Panc1 (cell line): ENCODE results near the gene ACTA2. TPM values are rescaled to one million over a fixed set of nuclear protein-coding genes. Genes with fewer than 3 reads are reported as not detected.
A peak's percentile ranks its signal among the peaks of the same experiment; 100 is the strongest.

Source experiments
- ATAC-seq: fragments of 200-7000 bp; cut with Tn5 transposase; 2 replicates; pipeline ENCODE4 v1.9.1; 2020; ENCODE audit warnings: mild to moderate bottlenecking, moderate library complexity
- BruUV-seq: library from RNA; stranded (reverse); fragments of 400-500 nt; replicated peaks from 2 replicates; lab custom pipeline; 2021; lab: Mats Ljungman, UMichigan
- CTCF ChIA-PET: fragments of 300-600 bp; sonication (Branson Sonifier 250); formaldehyde crosslinking; loops from one replicate; lab custom pipeline; 2022; ENCODE audit warnings: antibody characterized with exemption; lab: Charles Lee
- POLR2A ChIA-PET: fragments of 300-600 bp; sonication (Branson Sonifier 250); formaldehyde crosslinking; loops from one replicate; lab custom pipeline; 2022; ENCODE audit warnings: antibody characterized with exemption; lab: Charles Lee
- DNase-seq: peaks from one replicate; pipeline ENCODE4 v3.0.0-alpha.2; 2010; ENCODE audit warnings: low read depth, low spot score
- H3K27ac ChIP-seq: 2 replicates; pipeline ENCODE4 v1.5.1; 2011; ENCODE audit warnings: mild to moderate bottlenecking, low read length, inconsistent platforms
- H3K27me3 ChIP-seq: fragments of 200-500 bp; sonication (Bioruptor generic); 2 replicates; pipeline ENCODE4 v1.6.0; 2014; ENCODE audit warnings: low read length, inconsistent platforms; ENCODE audit not compliant: control insufficient read depth, insufficient read depth
- H3K36me3 ChIP-seq: fragments of 200-500 bp; sonication (Bioruptor generic); 2 replicates; pipeline ENCODE4 v1.5.1; 2014; ENCODE audit warnings: inconsistent platforms, mild to moderate bottlenecking, low read length, moderate library complexity; ENCODE audit not compliant: control insufficient read depth, insufficient read depth
- H3K4me1 ChIP-seq: 2 replicates; pipeline ENCODE4 v1.5.1; 2011; ENCODE audit warnings: inconsistent platforms, mild to moderate bottlenecking, low read length, moderate library complexity; ENCODE audit not compliant: control insufficient read depth, insufficient read depth
- H3K4me3 ChIP-seq, 2 experiments: 2 replicates each; pipeline ENCODE4 v1.5.1; 2011 to 2012; ENCODE audit warnings: low read depth in 2 of 2, low read length in 2 of 2, mild to moderate bottlenecking in 2 of 2, inconsistent platforms in 1 of 2, moderate library complexity in 1 of 2
- H3K9me3 ChIP-seq: fragments of 200-500 bp; sonication (Bioruptor generic); 2 replicates; pipeline ENCODE4 v1.5.1; 2014; ENCODE audit warnings: low read depth, mild to moderate bottlenecking, inconsistent platforms, low read length, moderate library complexity; ENCODE audit not compliant: control insufficient read depth, insufficient read depth
- POLR2AphosphoS5 ChIP-seq: IDR thresholded peaks from 2 replicates; pipeline ENCODE4 v1.6.1; 2012; ENCODE audit warnings: mild to moderate bottlenecking, low read depth, low read length, moderate library complexity
- SIN3A ChIP-seq: IDR thresholded peaks from 2 replicates; pipeline ENCODE4 v1.6.1; 2012; ENCODE audit warnings: low read depth, mild to moderate bottlenecking, low read length, moderate library complexity, borderline replicate concordance; ENCODE audit not compliant: insufficient read depth
- TCF7L2 ChIP-seq: IDR thresholded peaks from 2 replicates; pipeline ENCODE4 v1.6.1; 2011; ENCODE audit warnings: mild to moderate bottlenecking, low read depth, low read length, inconsistent platforms
- in situ Hi-C: cut with HindIII; loops from 2 replicates; pipeline ENCODE4 v1.10.0; 2016; ENCODE audit warnings: low sequenced_read_pairs, low pct_unique_long_range_greater_than_20kb
- intact Hi-C: fragments of 100-400 bp; cut with micrococcal nuclease; formaldehyde crosslinking; loops from one replicate; pipeline ENCODE4 v1.10.0; 2022; ENCODE audit not compliant: unreplicated experiment
- total RNA-seq: library from RNA; stranded (reverse); gene quantifications from one replicate; pipeline ENCODE4 v1.2.1, GENCODE V29; 2021; ENCODE audit not compliant: unreplicated experiment
- TF ChIP-seq, protein P1 (sequence below): fragments of 450-650 bp; IDR thresholded peaks from 2 replicates; pipeline ENCODE4 v1.5.1; 2017; ENCODE audit warnings: mild to moderate bottlenecking
- TF ChIP-seq, protein P2 (sequence below), 2 experiments: IDR thresholded peaks; 2 replicates each; pipeline ENCODE4 v1.6.1; 2011 to 2012; ENCODE audit warnings: low read depth in 2 of 2, control low read depth in 1 of 2, low read length in 1 of 2, mild to moderate bottlenecking in 1 of 2, moderate library complexity in 1 of 2; ENCODE audit not compliant: insufficient read depth in 1 of 2

Gene ACTA2
- total RNA-seq, 1 experiment from 2014 or later: 4.7 TPM

DNA sequence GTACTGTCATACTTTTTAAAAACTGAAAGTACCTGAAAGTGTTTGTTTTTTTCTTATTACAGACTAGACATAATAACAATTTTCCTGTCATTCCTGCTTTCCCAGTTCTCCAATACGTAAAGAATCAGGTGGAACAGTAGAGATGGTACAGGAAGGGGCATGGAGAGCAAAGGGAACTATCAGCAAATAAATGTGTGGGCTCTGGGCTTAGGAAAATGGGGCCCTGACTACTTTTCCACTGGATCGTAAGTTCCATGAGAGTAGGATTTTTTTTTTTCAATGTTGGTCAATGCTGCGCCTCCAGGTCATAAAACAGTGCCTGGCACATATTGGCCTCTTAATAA lies 22.8 kb upstream of the ACTA2 start:
- ATAC-seq: peak; percentile 70
- in situ Hi-C loops (no loop called here), intact Hi-C loops (no loop called here)
- ChIA-PET POLR2A (no interaction called here), CTCF (no interaction called here)
- H3K27me3 ChIP-seq: no peaks in the 10 kb centered on the region
- H3K4me1 ChIP-seq: peaks cover 10% of the 10 kb centered on the region; the same call in 1 of the 2 replicates
- no peak for DNase-seq
- H3K4me3 ChIP-seq: peak overlapping the region; percentile 66 to 82
- no peaks in the 10 kb centered on the region for H3K36me3 ChIP-seq
- peak overlapping the region; percentile 95 for H3K27ac ChIP-seq
- TF ChIP-seq POLR2AphosphoS5 (no peak), SIN3A (no peak), TCF7L2 (no peak)
- TF ChIP-seq, protein P1, sequence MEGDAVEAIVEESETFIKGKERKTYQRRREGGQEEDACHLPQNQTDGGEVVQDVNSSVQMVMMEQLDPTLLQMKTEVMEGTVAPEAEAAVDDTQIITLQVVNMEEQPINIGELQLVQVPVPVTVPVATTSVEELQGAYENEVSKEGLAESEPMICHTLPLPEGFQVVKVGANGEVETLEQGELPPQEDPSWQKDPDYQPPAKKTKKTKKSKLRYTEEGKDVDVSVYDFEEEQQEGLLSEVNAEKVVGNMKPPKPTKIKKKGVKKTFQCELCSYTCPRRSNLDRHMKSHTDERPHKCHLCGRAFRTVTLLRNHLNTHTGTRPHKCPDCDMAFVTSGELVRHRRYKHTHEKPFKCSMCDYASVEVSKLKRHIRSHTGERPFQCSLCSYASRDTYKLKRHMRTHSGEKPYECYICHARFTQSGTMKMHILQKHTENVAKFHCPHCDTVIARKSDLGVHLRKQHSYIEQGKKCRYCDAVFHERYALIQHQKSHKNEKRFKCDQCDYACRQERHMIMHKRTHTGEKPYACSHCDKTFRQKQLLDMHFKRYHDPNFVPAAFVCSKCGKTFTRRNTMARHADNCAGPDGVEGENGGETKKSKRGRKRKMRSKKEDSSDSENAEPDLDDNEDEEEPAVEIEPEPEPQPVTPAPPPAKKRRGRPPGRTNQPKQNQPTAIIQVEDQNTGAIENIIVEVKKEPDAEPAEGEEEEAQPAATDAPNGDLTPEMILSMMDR: no peak
- TF ChIP-seq, protein P2, sequence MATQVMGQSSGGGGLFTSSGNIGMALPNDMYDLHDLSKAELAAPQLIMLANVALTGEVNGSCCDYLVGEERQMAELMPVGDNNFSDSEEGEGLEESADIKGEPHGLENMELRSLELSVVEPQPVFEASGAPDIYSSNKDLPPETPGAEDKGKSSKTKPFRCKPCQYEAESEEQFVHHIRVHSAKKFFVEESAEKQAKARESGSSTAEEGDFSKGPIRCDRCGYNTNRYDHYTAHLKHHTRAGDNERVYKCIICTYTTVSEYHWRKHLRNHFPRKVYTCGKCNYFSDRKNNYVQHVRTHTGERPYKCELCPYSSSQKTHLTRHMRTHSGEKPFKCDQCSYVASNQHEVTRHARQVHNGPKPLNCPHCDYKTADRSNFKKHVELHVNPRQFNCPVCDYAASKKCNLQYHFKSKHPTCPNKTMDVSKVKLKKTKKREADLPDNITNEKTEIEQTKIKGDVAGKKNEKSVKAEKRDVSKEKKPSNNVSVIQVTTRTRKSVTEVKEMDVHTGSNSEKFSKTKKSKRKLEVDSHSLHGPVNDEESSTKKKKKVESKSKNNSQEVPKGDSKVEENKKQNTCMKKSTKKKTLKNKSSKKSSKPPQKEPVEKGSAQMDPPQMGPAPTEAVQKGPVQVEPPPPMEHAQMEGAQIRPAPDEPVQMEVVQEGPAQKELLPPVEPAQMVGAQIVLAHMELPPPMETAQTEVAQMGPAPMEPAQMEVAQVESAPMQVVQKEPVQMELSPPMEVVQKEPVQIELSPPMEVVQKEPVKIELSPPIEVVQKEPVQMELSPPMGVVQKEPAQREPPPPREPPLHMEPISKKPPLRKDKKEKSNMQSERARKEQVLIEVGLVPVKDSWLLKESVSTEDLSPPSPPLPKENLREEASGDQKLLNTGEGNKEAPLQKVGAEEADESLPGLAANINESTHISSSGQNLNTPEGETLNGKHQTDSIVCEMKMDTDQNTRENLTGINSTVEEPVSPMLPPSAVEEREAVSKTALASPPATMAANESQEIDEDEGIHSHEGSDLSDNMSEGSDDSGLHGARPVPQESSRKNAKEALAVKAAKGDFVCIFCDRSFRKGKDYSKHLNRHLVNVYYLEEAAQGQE (IDR thresholded peaks at IDR 0.05; ENCODE audit: insufficient read depth in 1 of 2, low read depth in 2 of 2, low read length in 1 of 2): no peak
- no TSS peak for BruUV-seq
- no peaks in the 10 kb centered on the region for H3K9me3 ChIP-seq

DNA sequence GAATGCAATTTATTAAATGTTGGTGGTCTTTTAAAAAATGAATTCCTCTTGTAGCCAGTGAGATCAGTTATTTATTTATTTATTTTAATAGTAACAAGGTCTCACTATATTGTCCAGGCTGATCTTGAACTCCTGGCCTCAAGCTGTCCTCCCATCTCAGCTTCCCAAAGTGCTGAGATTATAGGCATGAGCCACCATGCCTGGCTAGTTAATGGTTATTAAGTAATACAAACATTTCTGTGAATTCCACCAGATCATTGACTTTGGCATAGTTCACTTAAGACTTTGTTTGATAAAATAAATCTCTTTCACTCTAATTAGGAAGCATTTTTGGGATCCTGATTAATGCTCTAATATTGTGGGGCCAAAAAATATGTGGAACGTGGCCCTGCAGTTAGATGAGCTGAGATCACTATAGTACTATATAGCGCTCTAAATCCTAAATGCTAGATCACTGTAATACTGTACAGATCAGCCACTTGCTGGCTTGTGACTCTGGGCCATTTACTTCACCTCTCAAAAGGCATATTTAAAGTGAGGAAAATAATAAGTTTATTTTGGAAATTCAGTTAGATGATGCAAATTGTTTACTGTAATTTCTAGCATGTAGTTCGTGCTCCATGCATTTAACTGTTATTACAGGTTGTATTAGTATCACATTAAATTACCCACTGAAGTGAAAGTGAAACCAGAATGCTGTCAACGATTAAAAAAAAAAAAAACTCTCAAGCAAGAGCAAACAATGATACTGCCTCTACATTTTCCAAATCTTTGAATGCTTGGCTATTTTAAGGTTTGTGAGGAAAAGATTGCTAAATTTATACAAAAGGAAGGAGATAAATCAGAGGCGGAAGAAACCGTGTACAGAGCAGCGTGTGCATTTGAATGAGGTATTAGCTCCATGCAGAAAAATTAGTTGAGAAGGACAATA lies 22.1 kb upstream of the ACTA2 start:
- ATAC-seq (peak; percentile 88), DNase-seq (no peak)
- H3K27ac ChIP-seq: peak overlapping the region; percentile 95
- BruUV-seq: no TSS peak
- no peaks in the 10 kb centered on the region for H3K9me3 ChIP-seq
- ChIA-PET CTCF (no interaction called here), POLR2A (no interaction called here)
- in situ Hi-C loops (no loop called here), intact Hi-C loops (no loop called here)
- TF ChIP-seq POLR2AphosphoS5: no peak
- TF ChIP-seq, protein P1: no peak
- TF ChIP-seq TCF7L2: no peak
- TF ChIP-seq SIN3A: no peak
- TF ChIP-seq, protein P2 (IDR thresholded peaks at IDR 0.05; ENCODE audit: insufficient read depth in 1 of 2, low read depth in 2 of 2, low read length in 1 of 2): no peak
- H3K36me3 ChIP-seq: no peaks in the 10 kb centered on the region
- H3K4me1 ChIP-seq: peaks cover 10% of the 10 kb centered on the region; the same call in 1 of the 2 replicates
- H3K4me3 ChIP-seq: peak overlapping the region; percentile 66 to 82
- H3K27me3 ChIP-seq: no peaks in the 10 kb centered on the region
